ACC112 (cell line): ENCODE data around the gene B4GALNT3.

Experiments used
- H2AFZ ChIP-seq: fragments of 200-600 bp; sonication (generic); one replicate; pipeline ENCODE4 v1.6.0; 2017; ENCODE audit warnings: antibody characterized with exemption, low read length; ENCODE audit not compliant: unreplicated experiment
- H3K27ac ChIP-seq: fragments of 200-600 bp; sonication (generic); 2 replicates; pipeline ENCODE4 v1.5.1; 2014; ENCODE audit warnings: low read depth, mild to moderate bottlenecking, antibody characterized with exemption, low read length, moderate library complexity
- H3K27me3 ChIP-seq: fragments of 200-600 bp; sonication (generic); 2 replicates; pipeline ENCODE4 v1.6.1; 2014; ENCODE audit warnings: mild to moderate bottlenecking, antibody characterized with exemption, low read length, moderate library complexity, mixed read lengths; ENCODE audit not compliant: insufficient read depth
- H3K36me3 ChIP-seq: fragments of 200-600 bp; sonication (generic); 2 replicates; pipeline ENCODE4 v1.6.1; 2016; ENCODE audit warnings: mild to moderate bottlenecking, antibody characterized with exemption, low read length, moderate library complexity, mixed read lengths; ENCODE audit not compliant: insufficient read depth
- H3K4me1 ChIP-seq: fragments of 200-600 bp; sonication (generic); one replicate; pipeline ENCODE4 v1.6.1; 2016; ENCODE audit warnings: low read length, mixed read lengths; ENCODE audit not compliant: insufficient read depth, unreplicated experiment, control insufficient read depth
- H3K4me3 ChIP-seq: fragments of 200-600 bp; sonication (generic); 2 replicates; pipeline ENCODE4 v1.5.1; 2014; ENCODE audit warnings: mild to moderate bottlenecking, low read depth, low read length
- H3K79me2 ChIP-seq: fragments of 200-600 bp; sonication (generic); one replicate; pipeline ENCODE4 v1.6.0; 2016; ENCODE audit warnings: low read length; ENCODE audit not compliant: control insufficient read depth, unreplicated experiment, insufficient read depth

B4GALNT3 gene

DNA sequence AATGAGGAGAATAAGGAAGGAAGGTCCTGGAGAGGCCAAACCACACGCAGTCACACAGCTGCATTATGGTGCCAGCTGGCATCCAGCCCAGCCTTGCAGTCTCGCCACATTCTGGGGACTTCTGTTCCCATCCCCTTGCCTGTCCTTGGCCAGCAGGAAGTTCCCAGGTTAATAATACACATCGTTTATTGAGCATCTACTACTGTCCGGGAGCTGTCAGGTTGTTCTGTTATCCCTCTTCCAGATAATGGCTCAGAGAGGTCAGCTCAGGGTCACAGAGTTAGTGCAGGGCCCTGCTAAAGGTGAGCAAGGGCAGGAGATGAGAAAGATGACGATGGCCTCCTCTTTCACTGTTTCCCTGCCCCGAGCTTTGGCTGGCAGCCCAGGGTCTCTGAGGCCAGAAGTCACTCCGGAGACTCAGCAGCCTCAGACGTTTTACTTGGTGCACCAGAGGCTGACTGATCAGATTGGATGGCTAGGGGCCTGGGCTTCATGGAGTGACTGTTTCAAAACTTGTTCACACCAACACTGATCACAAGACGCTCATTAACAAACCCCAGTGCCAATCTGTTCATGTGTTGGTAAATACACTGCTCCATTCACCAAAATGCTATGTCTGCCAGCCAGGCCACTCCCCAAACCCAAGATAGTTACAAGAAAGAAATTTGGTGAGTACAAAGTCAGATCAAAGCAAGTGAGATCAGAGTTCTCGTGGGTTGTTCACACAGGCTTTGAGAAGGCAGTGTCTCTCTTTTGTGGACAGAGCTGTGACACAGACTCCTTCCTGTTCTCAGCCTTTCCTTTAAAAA lies 79.2 kb downstream of the B4GALNT3 start:
- Histone ChIP-seq H3K27ac (no peak overlapping the region), H2AFZ (no peak overlapping the region), H3K4me1 (peaks cover 8% of the 10 kb centered on the region), H3K36me3 (no peaks in the 10 kb centered on the region), H3K4me3 (no peak overlapping the region), H3K27me3 (peaks cover 10% of the 10 kb centered on the region; the same call in 1 of the 2 replicates), H3K79me2 (no peaks in the 10 kb centered on the region)

GRCh38 chr12:539540-540310 lies 80.0 kb downstream of the B4GALNT3 start:
- peaks cover 15% of the 10 kb centered on the region; the same call in 1 of the 2 replicates for H3K27me3 ChIP-seq
- no peaks in the 10 kb centered on the region for H3K36me3 ChIP-seq
- peaks cover 8% of the 10 kb centered on the region for H3K4me1 ChIP-seq
- no peak overlapping the region for H2AFZ ChIP-seq
- H3K79me2 ChIP-seq = no peaks in the 10 kb centered on the region
- H3K27ac ChIP-seq = no peak overlapping the region
- H3K4me3 ChIP-seq = no peak overlapping the region

- Histone ChIP-seq H3K27ac (no peak overlapping the region), H3K79me2 (no peaks in the 10 kb centered on the region), H3K4me1 (peaks cover 8% of the 10 kb centered on the region), H3K4me3 (no peak overlapping the region), H3K27me3 (peaks cover 18% of the 10 kb centered on the region), H3K36me3 (no peaks in the 10 kb centered on the region), H2AFZ (no peak overlapping the region)
Observed at GRCh38 chr12:541676-542324, 82.1 kb downstream of the B4GALNT3 start.

GRCh38 chr12:542395-543113 lies 82.8 kb downstream of the B4GALNT3 start:
- no peak overlapping the region for H3K27ac ChIP-seq

DNA sequence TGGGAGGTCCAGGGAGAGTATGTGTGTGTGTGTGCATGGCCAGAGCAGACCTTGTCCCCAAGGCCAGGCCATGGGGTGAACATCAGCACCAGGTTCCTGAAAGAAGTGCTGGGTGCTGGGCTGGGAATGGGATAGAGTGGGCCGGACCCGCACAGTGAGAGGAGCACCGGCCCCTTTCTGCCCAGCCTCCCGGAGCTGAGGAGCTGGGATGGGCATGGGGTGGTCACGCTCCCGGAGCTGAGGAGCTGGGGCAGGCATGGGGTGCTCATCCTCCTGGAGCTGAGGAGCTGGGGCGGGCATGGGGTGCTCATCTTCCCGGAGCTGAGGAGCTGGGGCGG lies 83.3 kb downstream of the B4GALNT3 start:
- no peak overlapping the region for H2AFZ ChIP-seq
- H3K4me1 ChIP-seq = peaks cover 8% of the 10 kb centered on the region
- no peak overlapping the region for H3K4me3 ChIP-seq
- H3K79me2 ChIP-seq = no peaks in the 10 kb centered on the region
- peaks cover 18% of the 10 kb centered on the region for H3K27me3 ChIP-seq
- H3K36me3 ChIP-seq = no peaks in the 10 kb centered on the region
- no peak overlapping the region for H3K27ac ChIP-seq

More at GRCh38 chr12:542395-543113, 82.8 kb downstream of the B4GALNT3 start:
- H2AFZ ChIP-seq = no peak overlapping the region
- H3K79me2 ChIP-seq = no peaks in the 10 kb centered on the region
- peaks cover 8% of the 10 kb centered on the region for H3K4me1 ChIP-seq
- peaks cover 18% of the 10 kb centered on the region for H3K27me3 ChIP-seq
- no peaks in the 10 kb centered on the region for H3K36me3 ChIP-seq
- no peak overlapping the region for H3K4me3 ChIP-seq

- peaks cover 18% of the 10 kb centered on the region for H3K27me3 ChIP-seq
- H2AFZ ChIP-seq = no peak overlapping the region
- no peaks in the 10 kb centered on the region for H3K36me3 ChIP-seq
- H3K4me1 ChIP-seq = peaks cover 1% of the 10 kb centered on the region
- H3K27ac ChIP-seq = no peak overlapping the region
- no peak overlapping the region for H3K4me3 ChIP-seq
- no peaks in the 10 kb centered on the region for H3K79me2 ChIP-seq
Observed at GRCh38 chr12:544142-544541, 84.4 kb downstream of the B4GALNT3 start.

GRCh38 chr12:544941-545635 lies 85.3 kb downstream of the B4GALNT3 start:
- H3K4me1 ChIP-seq = no peaks in the 10 kb centered on the region
- H3K27me3 ChIP-seq = peaks cover 18% of the 10 kb centered on the region
- no peaks in the 10 kb centered on the region for H3K79me2 ChIP-seq
- H3K36me3 ChIP-seq = no peaks in the 10 kb centered on the region
- no peak overlapping the region for H3K27ac ChIP-seq
- H2AFZ ChIP-seq = no peak overlapping the region
- no peak overlapping the region for H3K4me3 ChIP-seq

- peaks cover 23% of the 10 kb centered on the region for H3K27me3 ChIP-seq
- no peaks in the 10 kb centered on the region for H3K36me3 ChIP-seq
- H3K4me1 ChIP-seq = no peaks in the 10 kb centered on the region
Observed at GRCh38 chr12:545835-546234, 86.1 kb downstream of the B4GALNT3 start.

DNA sequence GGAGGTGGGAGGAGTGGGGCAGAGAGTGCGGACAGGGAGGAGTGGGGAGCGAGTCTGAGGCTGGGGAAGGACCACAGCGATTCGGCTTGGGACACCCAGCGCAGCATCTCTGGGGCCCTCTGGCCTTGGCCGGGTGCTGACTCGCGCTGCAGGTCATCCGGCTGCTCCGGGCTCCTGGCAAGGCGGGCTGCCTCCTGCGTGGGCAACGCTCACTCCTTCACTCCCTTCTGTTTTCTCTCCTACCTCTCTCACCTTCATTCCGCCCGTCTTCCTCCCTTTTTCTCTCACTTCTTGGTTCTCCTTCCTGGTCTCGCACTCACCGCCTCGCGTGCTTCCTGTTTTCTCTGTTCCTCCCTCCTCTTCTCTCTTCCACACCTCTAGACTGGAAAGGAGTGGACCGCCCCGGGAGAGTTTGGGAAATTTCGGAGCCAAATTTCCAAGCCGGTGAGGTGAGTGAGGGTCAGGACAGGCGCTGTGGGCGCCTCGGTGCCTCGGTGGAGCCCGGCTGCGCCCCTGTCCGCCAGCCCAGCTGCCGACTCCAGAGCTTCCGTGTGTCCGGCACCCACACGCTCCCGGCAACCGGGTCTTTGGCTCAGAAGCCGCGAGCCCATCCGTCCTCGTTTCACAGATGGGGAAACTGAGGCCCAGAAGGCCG lies 86.7 kb downstream of the B4GALNT3 start:
- H2AFZ ChIP-seq = no peak overlapping the region
- peaks cover 28% of the 10 kb centered on the region for H3K27me3 ChIP-seq

More at GRCh38 chr12:545835-546234, 86.1 kb downstream of the B4GALNT3 start:
- no peaks in the 10 kb centered on the region for H3K79me2 ChIP-seq
- no peak overlapping the region for H3K27ac ChIP-seq
- no peak overlapping the region for H2AFZ ChIP-seq
- no peak overlapping the region for H3K4me3 ChIP-seq

More for the DNA sequence above, 86.7 kb downstream of the B4GALNT3 start:
- H3K4me1 ChIP-seq = no peaks in the 10 kb centered on the region
- H3K27ac ChIP-seq = no peak overlapping the region
- H3K79me2 ChIP-seq = no peaks in the 10 kb centered on the region
- no peak overlapping the region for H3K4me3 ChIP-seq
- no peaks in the 10 kb centered on the region for H3K36me3 ChIP-seq
